ENCODE results near the gene ACBD6.

The ACBD6 gene

GRCh38 chr1:180327089-180327488 lies 175.3 kb downstream of the ACBD6 start:
- H3K4me1 Mint-ChIP-seq: no peaks in the 10 kb centered on the region
- H3K27ac Mint-ChIP-seq: no peak overlapping the region
- ATAC-seq (replicated peaks) (no peak), DNase-seq (no peak)
- H3K4me3 Mint-ChIP-seq: no peak overlapping the region
- peaks cover 14 to 18% of the 10 kb centered on the region in 2 donors for H3K9me3 Mint-ChIP-seq
- H3K27me3 Mint-ChIP-seq: no peaks in the 10 kb centered on the region
- H3K36me3 Mint-ChIP-seq: peaks cover 26 to 32% of the 10 kb centered on the region in 2 donors

GRCh38 chr1:180312926-180313325 lies 189.5 kb downstream of the ACBD6 start:
- ATAC-seq (replicated peaks) (no peak), DNase-seq (no peak)
- H3K4me3 Mint-ChIP-seq: no peak overlapping the region
- H3K27me3 Mint-ChIP-seq: no peaks in the 10 kb centered on the region
- H3K9me3 Mint-ChIP-seq: no peaks in the 10 kb centered on the region
- H3K27ac Mint-ChIP-seq: no peak overlapping the region
- H3K36me3 Mint-ChIP-seq: peaks cover 17 to 28% of the 10 kb centered on the region in 2 donors
- peaks cover 0 to 2% of the 10 kb centered on the region in 2 donors for H3K4me1 Mint-ChIP-seq

GRCh38 chr1:180311011-180311730 lies 191.2 kb downstream of the ACBD6 start:
- Mint-ChIP-seq H3K9me3 (peaks cover 5 to 6% of the 10 kb centered on the region in 2 donors), H3K27me3 (no peaks in the 10 kb centered on the region), H3K4me3 (no peak overlapping the region), H3K27ac (no peak overlapping the region), H3K36me3 (peaks cover 31 to 38% of the 10 kb centered on the region in 2 donors), H3K4me1 (no peaks in the 10 kb centered on the region)
- no peak for ATAC-seq (replicated peaks)
- DNase-seq: no peak

GRCh38 chr1:180310095-180310494 lies 192.3 kb downstream of the ACBD6 start:
- no peak overlapping the region for H3K27ac Mint-ChIP-seq
- DNase-seq: no peak
- peaks cover 8 to 9% of the 10 kb centered on the region in 2 donors for H3K9me3 Mint-ChIP-seq
- H3K36me3 Mint-ChIP-seq: peaks cover 36 to 46% of the 10 kb centered on the region in 2 donors
- no peaks in the 10 kb centered on the region for H3K27me3 Mint-ChIP-seq
- no peaks in the 10 kb centered on the region for H3K4me1 Mint-ChIP-seq
- H3K4me3 Mint-ChIP-seq: no peak overlapping the region
- no peak for ATAC-seq (replicated peaks)

GRCh38 chr1:180309338-180309737 lies 193.0 kb downstream of the ACBD6 start:
- Mint-ChIP-seq H3K4me3 (no peak overlapping the region), H3K27ac (no peak overlapping the region)

GRCh38 chr1:180301135-180301742 lies 201.1 kb downstream of the ACBD6 start:
- Mint-ChIP-seq H3K36me3 (peaks cover 14 to 31% of the 10 kb centered on the region in 2 donors), H3K9me3 (peaks cover 3% of the 10 kb centered on the region in 2 donors), H3K4me1 (no peaks in the 10 kb centered on the region), H3K4me3 (no peak overlapping the region), H3K27ac (no peak overlapping the region), H3K27me3 (no peaks in the 10 kb centered on the region)
- no peak for DNase-seq
- ATAC-seq (replicated peaks): no peak

More at GRCh38 chr1:180309338-180309737, 193.0 kb downstream of the ACBD6 start:
- H3K27me3 Mint-ChIP-seq: no peaks in the 10 kb centered on the region
- no peaks in the 10 kb centered on the region for H3K4me1 Mint-ChIP-seq
- H3K36me3 Mint-ChIP-seq: peaks cover 36 to 48% of the 10 kb centered on the region in 2 donors
- DNase-seq (no peak), ATAC-seq (replicated peaks) (no peak)
- H3K9me3 Mint-ChIP-seq: peaks cover 8 to 9% of the 10 kb centered on the region in 2 donors

GRCh38 chr1:180299479-180300221 lies 202.7 kb downstream of the ACBD6 start:
- no peak for ATAC-seq (replicated peaks)
- Mint-ChIP-seq H3K27ac (no peak overlapping the region), H3K4me1 (no peaks in the 10 kb centered on the region), H3K9me3 (no peaks in the 10 kb centered on the region), H3K36me3 (peaks cover 18 to 34% of the 10 kb centered on the region in 2 donors), H3K27me3 (no peaks in the 10 kb centered on the region), H3K4me3 (no peak overlapping the region)
- DNase-seq: no peak

- Mint-ChIP-seq H3K36me3 (peaks cover 29 to 48% of the 10 kb centered on the region in 2 donors), H3K27me3 (no peaks in the 10 kb centered on the region), H3K9me3 (peaks cover 0 to 2% of the 10 kb centered on the region in 2 donors), H3K4me1 (peaks cover 6 to 7% of the 10 kb centered on the region in 2 donors), H3K27ac (no peak overlapping the region), H3K4me3 (no peak overlapping the region)
- DNase-seq: no peak
- no peak for ATAC-seq (replicated peaks)
Observed at GRCh38 chr1:180295999-180296398, 206.4 kb downstream of the ACBD6 start.

GRCh38 chr1:180294711-180295110 lies 207.7 kb downstream of the ACBD6 start:
- Mint-ChIP-seq H3K9me3 (peaks cover 0 to 2% of the 10 kb centered on the region in 2 donors), H3K4me3 (no peak overlapping the region), H3K4me1 (peaks cover 14 to 16% of the 10 kb centered on the region in 2 donors), H3K36me3 (peaks cover 34 to 56% of the 10 kb centered on the region in 2 donors), H3K27ac (no peak overlapping the region), H3K27me3 (no peaks in the 10 kb centered on the region)
- DNase-seq (no peak), ATAC-seq (replicated peaks) (no peak)

- no peak for DNase-seq
- Mint-ChIP-seq H3K4me1 (peaks cover 14 to 16% of the 10 kb centered on the region in 2 donors), H3K4me3 (no peak overlapping the region), H3K27me3 (no peaks in the 10 kb centered on the region), H3K27ac (peak overlapping the region; percentile 32), H3K9me3 (peaks cover 0 to 2% of the 10 kb centered on the region in 2 donors), H3K36me3 (peaks cover 34 to 47% of the 10 kb centered on the region in 2 donors)
- peak; percentile 41 to 43 for ATAC-seq (replicated peaks)
Observed at GRCh38 chr1:180291004-180291403, 211.4 kb downstream of the ACBD6 start.

- peaks cover 30 to 42% of the 10 kb centered on the region in 2 donors for H3K36me3 Mint-ChIP-seq
- peaks cover 0 to 2% of the 10 kb centered on the region in 2 donors for H3K9me3 Mint-ChIP-seq
- H3K27ac Mint-ChIP-seq: peak overlapping the region; percentile 32
- no peaks in the 10 kb centered on the region for H3K27me3 Mint-ChIP-seq
- no peak for ATAC-seq (replicated peaks)
- no peak overlapping the region for H3K4me3 Mint-ChIP-seq
- peaks cover 14 to 16% of the 10 kb centered on the region in 2 donors for H3K4me1 Mint-ChIP-seq
- no peak for DNase-seq
Observed at GRCh38 chr1:180290265-180291001, 211.9 kb downstream of the ACBD6 start.

GRCh38 chr1:180288940-180289339 lies 213.4 kb downstream of the ACBD6 start:
- Mint-ChIP-seq H3K4me1 (peaks cover 14 to 16% of the 10 kb centered on the region in 2 donors), H3K27me3 (no peaks in the 10 kb centered on the region), H3K36me3 (peaks cover 30 to 40% of the 10 kb centered on the region in 2 donors), H3K27ac (no peak overlapping the region), H3K4me3 (no peak overlapping the region), H3K9me3 (peaks cover 0 to 2% of the 10 kb centered on the region in 2 donors)
- ATAC-seq (replicated peaks) (no peak), DNase-seq (no peak)

GRCh38 chr1:180287988-180288705 lies 214.2 kb downstream of the ACBD6 start:
- H3K4me3 Mint-ChIP-seq: no peak overlapping the region
- H3K27ac Mint-ChIP-seq: no peak overlapping the region
- peaks cover 0 to 2% of the 10 kb centered on the region in 2 donors for H3K9me3 Mint-ChIP-seq
- ATAC-seq (replicated peaks): no peak
- H3K36me3 Mint-ChIP-seq: peaks cover 26 to 42% of the 10 kb centered on the region in 2 donors
- H3K4me1 Mint-ChIP-seq: peaks cover 14 to 16% of the 10 kb centered on the region in 2 donors
- DNase-seq: no peak
- no peaks in the 10 kb centered on the region for H3K27me3 Mint-ChIP-seq

Data from stimulated activated naive B cell treated with anti-CD40 and anti-IgM and Interleukin-4, amounts not matched to agents 10 μg/mL and 1 μg/mL and 100 μg/mL, for 72 hours (primary cell).